MM.1S (cell line): Measurements from ENCODE around the gene GCFC2.

ENCODE experiments used
- DNase-seq: peaks from one replicate; pipeline ENCODE4 v3.0.0-alpha.2; 2015
- H2AFZ ChIP-seq: fragments of 300-600 bp; sonication (generic); 2 replicates; pipeline ENCODE4 v1.6.0; 2016; ENCODE audit warnings: antibody characterized with exemption, low read length
- H3F3A ChIP-seq: fragments of 300-600 bp; sonication (generic); 2 replicates; pipeline ENCODE4 v1.6.1; 2016; ENCODE audit warnings: mild to moderate bottlenecking, antibody characterized with exemption, low read length, moderate library complexity, mixed read lengths; ENCODE audit not compliant: insufficient read depth
- H3K27ac ChIP-seq: fragments of 300-600 bp; sonication (generic); 2 replicates; pipeline ENCODE4 v1.5.1; 2016; ENCODE audit warnings: mild to moderate bottlenecking, low read length
- H3K27me3 ChIP-seq: fragments of 300-600 bp; sonication (generic); replicated peaks from 2 replicates; pipeline ENCODE4 v1.6.0; 2016; ENCODE audit warnings: low read length; ENCODE audit not compliant: insufficient read depth
- H3K36me3 ChIP-seq: fragments of 300-600 bp; sonication (generic); replicated peaks from 2 replicates; pipeline ENCODE4 v1.6.1; 2016; ENCODE audit warnings: mild to moderate bottlenecking, low read length, mixed read lengths; ENCODE audit not compliant: insufficient read depth
- H3K4me1 ChIP-seq: fragments of 300-600 bp; sonication (generic); 2 replicates; pipeline ENCODE4 v1.6.1; 2016; ENCODE audit warnings: low read length, mixed read lengths
- H3K4me2 ChIP-seq: fragments of 300-600 bp; sonication (generic); 2 replicates; pipeline ENCODE4 v1.6.0; 2016; ENCODE audit warnings: low read depth, low read length
- H3K4me3 ChIP-seq: fragments of 300-600 bp; sonication (generic); 2 replicates; pipeline ENCODE4 v1.5.1; 2016; ENCODE audit warnings: low read length, mixed read lengths
- H3K79me2 ChIP-seq: fragments of 300-600 bp; sonication (generic); 2 replicates; pipeline ENCODE4 v1.6.1; 2016; ENCODE audit warnings: mixed run types, low read length, mixed read lengths
- H3K9ac ChIP-seq: fragments of 300-600 bp; sonication (generic); 2 replicates; pipeline ENCODE4 v1.6.1; 2016; ENCODE audit warnings: low read length, mixed read lengths
- H3K9me2 ChIP-seq: fragments of 300-600 bp; sonication (generic); replicated peaks from 2 replicates; pipeline ENCODE4 v1.6.1; 2016; ENCODE audit warnings: mild to moderate bottlenecking, low read length, mixed read lengths; ENCODE audit not compliant: insufficient read depth
- H3K9me3 ChIP-seq: fragments of 300-600 bp; sonication (generic); replicated peaks from 2 replicates; pipeline ENCODE4 v1.6.1; 2016; ENCODE audit warnings: mild to moderate bottlenecking, low read length, mixed read lengths; ENCODE audit not compliant: insufficient read depth
- H4K20me1 ChIP-seq: fragments of 300-600 bp; sonication (generic); 2 replicates; pipeline ENCODE4 v1.6.1; 2016; ENCODE audit warnings: mild to moderate bottlenecking, low read length, moderate library complexity, mixed read lengths; ENCODE audit not compliant: insufficient read depth
- EZH2 ChIP-seq: fragments of 300-600 bp; sonication (generic); optimal IDR thresholded peaks from 2 replicates; pipeline ENCODE3; 2017; ENCODE audit warnings: low read depth, mild to moderate bottlenecking, antibody characterized with exemption, low read length, mixed read lengths
- EZH2phosphoT487 ChIP-seq: fragments of 300-600 bp; sonication (generic); IDR thresholded peaks from 2 replicates; pipeline ENCODE4 v1.6.1; 2018; ENCODE audit warnings: antibody characterized with exemption, low read length
- TF ChIP-seq, protein P1 (sequence below): fragments of 300-600 bp; sonication (generic); IDR thresholded peaks from 2 replicates; pipeline ENCODE4 v1.5.1; 2016; ENCODE audit warnings: antibody characterized with exemption, low read length, mixed read lengths

The GCFC2 gene

GRCh38 chr2:75645643-75646042 is 65.1 kb downstream of the GCFC2 start:
- Histone ChIP-seq H3K9me2 (no peaks in the 10 kb centered on the region), H3F3A (peaks cover 6% of the 10 kb centered on the region), H4K20me1 (no peaks in the 10 kb centered on the region), H3K4me2 (peak overlapping the region; percentile 90), H3K79me2 (peaks cover 34% of the 10 kb centered on the region), H3K4me3 (no peak overlapping the region), H3K9ac (no peak overlapping the region), H3K27ac (no peak overlapping the region), H3K27me3 (no peaks in the 10 kb centered on the region), H3K9me3 (no peaks in the 10 kb centered on the region), H3K36me3 (no peaks in the 10 kb centered on the region), H3K4me1 (no peaks in the 10 kb centered on the region; the same call in none of the 2 replicates), H2AFZ (peak overlapping the region; percentile 75)
- DNase-seq: no peak
- TF ChIP-seq EZH2: no peak
- TF ChIP-seq, protein P1, sequence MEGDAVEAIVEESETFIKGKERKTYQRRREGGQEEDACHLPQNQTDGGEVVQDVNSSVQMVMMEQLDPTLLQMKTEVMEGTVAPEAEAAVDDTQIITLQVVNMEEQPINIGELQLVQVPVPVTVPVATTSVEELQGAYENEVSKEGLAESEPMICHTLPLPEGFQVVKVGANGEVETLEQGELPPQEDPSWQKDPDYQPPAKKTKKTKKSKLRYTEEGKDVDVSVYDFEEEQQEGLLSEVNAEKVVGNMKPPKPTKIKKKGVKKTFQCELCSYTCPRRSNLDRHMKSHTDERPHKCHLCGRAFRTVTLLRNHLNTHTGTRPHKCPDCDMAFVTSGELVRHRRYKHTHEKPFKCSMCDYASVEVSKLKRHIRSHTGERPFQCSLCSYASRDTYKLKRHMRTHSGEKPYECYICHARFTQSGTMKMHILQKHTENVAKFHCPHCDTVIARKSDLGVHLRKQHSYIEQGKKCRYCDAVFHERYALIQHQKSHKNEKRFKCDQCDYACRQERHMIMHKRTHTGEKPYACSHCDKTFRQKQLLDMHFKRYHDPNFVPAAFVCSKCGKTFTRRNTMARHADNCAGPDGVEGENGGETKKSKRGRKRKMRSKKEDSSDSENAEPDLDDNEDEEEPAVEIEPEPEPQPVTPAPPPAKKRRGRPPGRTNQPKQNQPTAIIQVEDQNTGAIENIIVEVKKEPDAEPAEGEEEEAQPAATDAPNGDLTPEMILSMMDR: no peak
- TF ChIP-seq EZH2phosphoT487: no peak

DNA sequence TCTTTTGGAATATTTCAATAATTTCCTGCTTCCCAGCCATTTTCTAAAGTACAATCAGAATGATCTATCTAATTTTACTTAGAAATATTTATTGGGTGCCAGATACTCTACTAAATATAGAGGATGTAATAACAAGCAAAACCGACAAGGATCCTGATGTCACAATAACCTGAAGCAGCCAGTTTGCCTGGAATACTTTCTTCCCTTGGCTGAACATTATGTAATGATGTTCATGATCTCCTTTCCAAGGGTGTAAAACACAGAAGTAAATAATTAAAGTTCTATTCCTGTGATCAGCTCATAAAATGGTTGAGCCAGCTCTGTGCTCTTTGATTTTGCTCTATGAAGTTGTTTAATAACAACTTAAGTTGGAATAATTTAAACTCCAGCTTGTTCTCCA is 66.7 kb downstream of the GCFC2 start:
- Histone ChIP-seq H3K4me3 (no peak overlapping the region), H2AFZ (no peak overlapping the region), H3K79me2 (peaks cover 25% of the 10 kb centered on the region), H3K27me3 (no peaks in the 10 kb centered on the region), H3K9ac (no peak overlapping the region), H3K36me3 (no peaks in the 10 kb centered on the region), H3K9me2 (no peaks in the 10 kb centered on the region), H3K9me3 (no peaks in the 10 kb centered on the region), H3F3A (peaks cover 6% of the 10 kb centered on the region), H3K4me2 (no peak overlapping the region), H4K20me1 (no peaks in the 10 kb centered on the region), H3K4me1 (no peaks in the 10 kb centered on the region; the same call in none of the 2 replicates), H3K27ac (no peak overlapping the region)
- no peak for DNase-seq
- TF ChIP-seq EZH2: no peak

GRCh38 chr2:75641587-75641986 is 69.1 kb downstream of the GCFC2 start:
- no peaks in the 10 kb centered on the region for H4K20me1 ChIP-seq
- H2AFZ ChIP-seq: no peak overlapping the region
- H3K79me2 ChIP-seq: peaks cover 4% of the 10 kb centered on the region; the same call in 1 of the 2 replicates
- no peaks in the 10 kb centered on the region for H3K9me3 ChIP-seq
- no peaks in the 10 kb centered on the region for H3F3A ChIP-seq
- no peak for DNase-seq
- no peak overlapping the region for H3K9ac ChIP-seq
- H3K36me3 ChIP-seq: no peaks in the 10 kb centered on the region
- H3K27ac ChIP-seq: no peak overlapping the region
- H3K4me1 ChIP-seq: no peaks in the 10 kb centered on the region; the same call in 1 of the 2 replicates
- TF ChIP-seq, protein P1: no peak
- TF ChIP-seq EZH2phosphoT487: no peak
- no peak for TF ChIP-seq EZH2
- no peak overlapping the region for H3K4me3 ChIP-seq
- no peak overlapping the region for H3K4me2 ChIP-seq
- H3K27me3 ChIP-seq: no peaks in the 10 kb centered on the region
- no peaks in the 10 kb centered on the region for H3K9me2 ChIP-seq

GRCh38 chr2:75640621-75641121 is 70.0 kb downstream of the GCFC2 start:
- Histone ChIP-seq H3F3A (no peaks in the 10 kb centered on the region), H3K4me2 (no peak overlapping the region), H3K9ac (no peak overlapping the region), H3K36me3 (no peaks in the 10 kb centered on the region), H3K9me2 (no peaks in the 10 kb centered on the region), H3K4me1 (no peaks in the 10 kb centered on the region), H3K9me3 (no peaks in the 10 kb centered on the region), H4K20me1 (no peaks in the 10 kb centered on the region), H3K27me3 (no peaks in the 10 kb centered on the region), H3K27ac (no peak overlapping the region), H3K4me3 (no peak overlapping the region), H3K79me2 (no peaks in the 10 kb centered on the region), H2AFZ (no peak overlapping the region)
- peak; percentile 47 for DNase-seq
- no peak for TF ChIP-seq EZH2
- TF ChIP-seq, protein P1: peak; percentile 98
